Activated CD8-positive, alpha-beta memory T cell treated with anti-CD3 and anti-CD28 coated beads, Interleukin-2, amount 50 U/mL, for 48 hours (primary cell): ENCODE data around the gene PYY.
"Not testable (repeated sequence)": the region's sequence is repeated elsewhere in the genome, so short reads cannot be mapped to it uniquely, and the experiment has no call there.

Experiments used
- DNase-seq: peaks from one replicate; pipeline ENCODE4 v3.0.0-alpha.2; 2020

Gene PYY

DNA sequence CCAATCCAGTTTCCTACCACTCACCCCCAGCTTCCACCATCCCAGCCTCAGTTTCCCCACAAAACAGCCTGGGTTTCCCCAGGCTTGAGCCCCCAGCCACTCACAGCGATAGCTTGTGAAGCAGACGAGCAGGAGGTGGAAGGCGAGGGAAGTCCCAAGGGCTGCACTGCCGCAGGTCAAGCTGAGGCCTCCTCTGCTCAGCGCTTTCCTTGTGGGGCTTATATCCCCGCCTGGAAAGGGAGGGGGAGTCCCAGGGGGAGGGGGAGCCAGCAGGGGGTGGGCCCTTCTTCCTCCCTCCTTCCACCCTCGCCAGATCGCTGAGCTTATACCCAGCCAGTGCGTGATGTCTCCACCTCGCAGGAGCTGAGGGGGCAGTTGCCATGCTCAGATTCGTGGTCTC, at the start of gene PYY:
PYY (minus strand) TSS at position 195 of the 400 bp plus-strand sequence. CDS start 457 bp downstream, outside the sequence.
- no peak for DNase-seq

DNA sequence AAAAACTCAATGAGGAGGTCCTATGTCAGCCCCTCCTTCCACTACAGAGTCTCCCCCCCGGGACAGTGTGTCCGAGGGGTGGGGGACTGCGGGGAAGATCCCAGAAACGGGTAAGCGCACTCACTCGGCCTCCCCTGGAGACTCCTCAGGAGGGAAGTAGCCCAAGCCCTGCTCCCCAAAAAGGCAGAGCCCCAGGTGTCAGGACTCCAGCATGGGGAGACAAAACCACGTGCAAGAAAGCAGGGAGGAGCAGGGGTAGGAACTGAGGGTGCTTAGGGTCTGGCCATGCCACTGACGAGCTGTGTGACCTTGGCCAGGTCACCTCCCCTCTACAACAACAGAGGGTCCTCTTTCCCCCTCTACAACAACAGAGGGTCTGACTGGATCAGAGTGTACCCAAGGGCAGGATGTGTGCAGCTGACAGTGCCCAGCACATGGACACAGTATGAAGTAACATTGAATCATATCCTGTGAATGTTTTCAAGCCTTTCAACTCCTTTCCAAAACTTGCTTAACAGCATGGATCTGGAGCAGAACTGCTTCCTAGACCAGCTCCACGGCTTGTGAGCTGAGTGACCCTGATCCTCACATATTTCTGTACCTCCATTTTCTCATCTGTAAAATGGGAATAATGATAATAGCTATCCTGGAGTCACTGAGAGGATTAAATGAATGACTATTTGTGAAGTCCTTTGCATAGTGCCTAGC, 48.6 kb upstream of the PYY start:
- DNase-seq = no peak

DNA sequence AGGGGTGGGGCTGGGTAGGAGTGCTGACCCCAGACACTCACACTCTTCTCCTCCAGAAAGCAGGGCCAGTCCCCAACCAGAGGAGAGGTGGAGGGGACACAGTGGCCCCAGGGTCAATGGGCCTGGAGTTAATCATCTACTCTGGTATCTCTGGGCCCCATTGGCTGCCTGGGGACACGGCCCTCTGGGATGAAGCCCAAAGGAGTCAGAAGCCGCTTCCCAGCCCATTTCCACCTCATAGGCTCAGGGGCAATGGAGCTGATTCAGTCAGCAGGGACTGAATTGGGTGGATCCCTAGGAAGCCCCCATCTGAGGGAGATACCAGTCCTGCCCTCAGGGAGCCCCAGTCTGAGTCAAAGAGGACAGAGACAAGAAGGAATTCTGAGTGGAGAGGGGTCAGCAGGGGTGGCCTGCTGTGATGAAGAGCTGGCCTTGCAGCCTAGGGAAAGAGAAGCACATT, 47.8 kb upstream of the PYY start:
- no peak for DNase-seq

DNA sequence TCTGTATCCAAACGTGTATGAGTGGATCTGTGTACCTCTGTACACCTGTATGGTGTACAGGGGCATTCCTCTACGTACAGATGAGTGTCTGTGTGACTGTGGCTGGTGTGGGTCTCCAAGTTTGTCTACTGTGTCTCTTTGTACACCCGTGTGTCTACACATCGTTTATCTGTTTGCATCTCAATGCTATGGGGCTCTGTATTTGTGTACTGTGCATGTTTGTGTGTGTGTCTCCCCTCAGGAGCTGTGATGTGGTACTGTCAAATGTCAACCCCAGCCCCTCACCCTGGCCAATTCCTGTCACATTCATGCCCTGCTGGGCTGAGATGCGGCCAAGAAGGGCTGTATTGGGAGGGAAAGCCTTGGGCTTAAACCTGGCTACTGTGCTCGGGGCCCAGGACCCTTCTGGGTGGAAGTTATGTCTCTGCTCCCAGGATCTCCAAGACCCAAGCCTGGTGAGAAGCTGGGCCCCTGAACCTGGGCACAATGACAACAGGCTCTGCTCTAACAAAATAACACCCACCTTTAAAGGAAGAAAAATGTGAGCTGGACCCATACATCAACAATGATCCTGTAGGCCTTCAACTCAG, 47.2 kb upstream of the PYY start:
- DNase-seq = no peak

DNA sequence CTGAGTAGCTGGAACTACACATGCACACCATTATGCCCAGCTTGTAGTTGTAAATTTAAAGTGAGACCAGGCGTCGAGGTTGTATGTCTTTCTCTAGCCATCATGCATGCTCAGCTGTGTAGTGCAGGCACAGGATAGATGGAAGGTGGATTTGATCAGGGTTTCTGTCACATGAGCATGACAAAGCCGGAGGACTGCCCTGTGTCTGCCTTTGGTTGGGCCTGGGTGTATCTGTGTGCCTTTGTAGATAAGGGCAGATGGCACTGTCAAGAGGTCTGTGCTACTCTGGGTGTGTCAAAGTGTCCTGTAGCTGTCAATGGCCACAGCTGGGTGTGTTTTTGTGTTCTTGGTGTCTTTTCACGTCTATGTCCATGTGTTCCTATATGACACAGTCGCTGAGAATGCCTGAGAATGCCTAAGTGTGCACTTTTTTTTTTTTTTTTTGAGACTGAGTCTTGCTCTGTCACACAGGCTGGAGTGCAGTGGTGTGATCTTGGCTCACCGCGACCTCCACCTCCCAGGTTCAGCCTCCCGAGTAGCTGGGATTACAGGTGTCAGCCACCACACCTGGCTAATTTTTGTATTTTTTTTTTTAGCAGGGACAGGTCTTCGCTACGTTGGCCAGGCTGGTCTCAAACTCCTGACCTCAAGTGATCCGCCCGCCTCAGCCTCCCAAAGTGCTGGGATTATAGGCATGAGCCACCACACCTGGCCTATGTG, 46.6 kb upstream of the PYY start:
- DNase-seq = no peak

DNA sequence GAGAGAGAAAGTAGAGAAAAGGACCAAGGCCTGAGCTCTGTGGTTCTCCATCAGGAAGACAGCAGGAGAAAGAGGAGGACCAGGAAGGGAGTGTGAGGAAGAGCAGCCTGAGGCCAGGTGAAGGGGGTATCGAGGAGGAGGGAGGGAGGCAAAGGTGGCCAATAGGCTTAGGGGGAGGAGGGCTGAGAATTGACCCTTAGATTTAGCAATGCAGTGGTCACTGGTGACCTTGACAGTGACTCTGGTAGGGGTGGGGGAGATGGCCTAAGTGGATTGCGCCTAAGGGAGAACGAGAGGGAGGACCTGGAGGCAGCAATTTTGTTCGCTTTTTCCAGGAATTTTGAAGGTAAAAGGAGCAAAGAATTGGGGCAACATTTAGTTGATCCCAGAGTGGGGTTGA, 45.3 kb upstream of the PYY start:
- DNase-seq = no peak

DNA sequence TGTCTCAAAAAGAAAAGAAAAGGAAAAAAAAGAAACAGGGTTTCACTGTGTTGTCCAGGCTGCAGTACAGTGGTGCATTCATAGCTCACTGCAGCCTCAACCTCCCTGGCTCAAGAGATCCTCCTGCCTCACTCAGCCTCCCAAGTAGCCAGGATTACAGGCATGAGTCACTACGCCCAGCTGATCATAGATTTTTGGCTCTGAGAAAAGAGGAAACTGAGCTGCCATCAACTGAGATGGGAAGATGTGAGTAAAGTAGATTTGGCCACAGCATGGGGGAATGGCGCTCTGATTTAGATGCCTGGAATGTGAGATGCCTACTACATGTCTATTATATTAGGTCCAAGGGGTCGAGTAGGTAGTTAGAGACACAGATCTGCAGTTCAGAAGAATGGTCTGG, 44.8 kb upstream of the PYY start:
- DNase-seq = no peak

DNA sequence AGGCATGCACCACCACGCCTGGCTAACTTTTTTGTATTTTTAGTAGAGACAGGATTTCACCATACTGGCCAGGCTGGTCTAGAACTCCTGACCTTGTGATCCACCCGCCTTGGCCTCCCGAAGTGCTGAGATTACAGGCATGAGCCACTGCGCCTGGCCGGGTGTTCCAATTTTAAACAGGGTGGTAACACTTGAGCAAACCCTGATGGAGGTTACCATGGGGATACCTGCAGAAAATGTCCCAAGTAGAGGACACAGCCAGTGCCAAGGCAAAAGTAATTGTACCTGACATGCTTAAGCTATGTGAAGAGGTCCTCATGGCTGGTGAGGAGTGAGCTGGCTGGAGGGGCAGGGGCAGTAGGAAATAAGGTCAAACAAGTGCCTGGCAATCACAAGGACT, 43.4 kb upstream of the PYY start:
- DNase-seq = not testable (repeated sequence)

DNA sequence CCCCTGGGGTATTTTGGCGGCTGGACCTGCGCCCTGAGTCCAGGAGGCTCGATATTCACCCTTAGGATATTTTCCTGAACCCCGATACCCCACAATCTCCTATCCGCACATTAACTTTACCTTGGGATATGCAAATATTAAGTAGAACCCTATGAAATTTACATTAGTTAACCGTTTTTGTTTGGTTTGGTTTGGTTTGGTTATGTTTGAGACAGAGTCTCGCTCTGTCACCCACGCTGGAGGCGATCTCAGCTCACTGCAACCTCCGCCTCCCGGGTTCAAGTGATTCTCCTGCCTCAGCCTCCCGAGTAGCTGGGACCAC, 41.4 kb upstream of the PYY start:
- no peak for DNase-seq

DNA sequence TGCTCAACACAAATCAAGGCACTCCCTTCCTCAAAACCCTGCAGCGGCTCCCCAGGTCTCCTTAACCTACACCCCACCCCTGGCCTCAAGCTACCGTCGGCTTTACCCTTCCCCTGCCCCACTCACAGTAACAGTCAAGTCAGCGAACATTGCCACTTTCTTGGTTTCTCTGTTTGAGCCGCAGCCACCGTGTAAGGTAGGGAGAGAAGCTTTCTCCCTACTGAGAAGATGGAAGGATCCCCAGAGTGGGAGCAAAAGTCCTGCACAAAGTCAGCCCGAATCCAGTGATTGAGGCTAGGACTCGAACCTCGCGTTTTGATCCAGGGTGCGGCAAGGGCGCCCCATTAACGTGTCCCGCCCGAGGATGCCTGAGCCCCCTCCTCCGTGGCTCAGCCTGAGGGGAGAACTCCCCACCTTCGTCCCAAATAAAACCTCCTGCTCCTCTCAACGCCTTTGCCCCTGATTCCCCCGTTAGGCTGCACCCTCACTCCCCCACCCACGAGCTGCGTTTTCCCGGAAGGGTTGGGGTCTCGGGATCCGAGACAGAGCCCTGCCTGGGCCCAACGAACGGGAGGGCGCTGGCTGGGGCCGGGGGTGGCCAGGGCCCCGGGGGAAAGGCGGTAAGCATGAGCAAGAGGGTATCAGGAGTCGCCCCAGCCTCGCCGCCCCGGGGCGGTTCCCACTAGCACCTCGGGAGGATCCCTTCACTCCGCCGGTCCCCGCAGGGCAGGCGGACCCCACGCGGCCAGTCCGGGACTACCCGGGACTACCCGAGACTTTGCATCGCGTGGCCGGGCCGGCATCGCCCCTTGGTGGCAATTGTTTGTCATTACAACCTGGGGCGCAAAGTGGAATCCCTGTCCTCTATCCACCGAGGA, 40.8 kb upstream of the PYY start:
- peak; percentile 88 for DNase-seq

DNA sequence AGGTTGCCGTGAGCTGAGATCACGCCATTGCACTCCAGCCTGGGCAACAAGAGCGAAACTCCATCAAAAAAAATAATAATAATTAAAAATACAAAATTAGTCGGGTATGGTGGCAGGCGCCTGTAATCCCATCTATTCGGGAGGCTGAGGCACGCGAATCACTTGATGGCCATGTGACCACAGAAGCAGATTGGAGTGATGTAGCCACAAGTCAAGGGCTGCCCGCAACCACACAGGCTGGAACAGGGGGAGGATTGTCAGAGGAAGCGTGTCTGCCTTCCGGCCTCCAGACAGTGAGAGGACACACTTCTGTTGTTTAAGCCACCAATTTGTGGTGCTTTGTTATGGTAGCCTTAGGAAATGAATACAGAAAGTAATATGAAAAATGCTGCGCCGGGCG, 38.9 kb upstream of the PYY start:
- DNase-seq = no peak

DNA sequence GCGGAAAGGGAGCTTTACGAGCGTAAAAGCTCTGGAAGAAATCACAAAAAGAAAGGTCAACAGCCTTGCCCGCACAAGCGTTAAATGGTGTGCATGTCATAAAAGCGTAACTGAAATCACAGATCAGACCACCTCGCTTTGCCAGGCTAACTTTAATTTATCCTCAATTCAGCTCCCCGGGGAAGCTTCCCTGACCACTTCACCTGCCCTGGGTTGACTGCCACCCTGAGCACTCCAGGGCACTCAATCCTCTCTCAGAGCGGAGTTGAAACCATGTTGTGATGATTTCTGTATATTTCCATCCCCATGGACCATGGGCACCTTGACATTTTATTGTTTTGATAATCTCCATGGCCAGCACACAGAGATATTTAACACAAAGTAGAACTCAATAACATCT, 34.6 kb upstream of the PYY start:
- DNase-seq = no peak

DNA sequence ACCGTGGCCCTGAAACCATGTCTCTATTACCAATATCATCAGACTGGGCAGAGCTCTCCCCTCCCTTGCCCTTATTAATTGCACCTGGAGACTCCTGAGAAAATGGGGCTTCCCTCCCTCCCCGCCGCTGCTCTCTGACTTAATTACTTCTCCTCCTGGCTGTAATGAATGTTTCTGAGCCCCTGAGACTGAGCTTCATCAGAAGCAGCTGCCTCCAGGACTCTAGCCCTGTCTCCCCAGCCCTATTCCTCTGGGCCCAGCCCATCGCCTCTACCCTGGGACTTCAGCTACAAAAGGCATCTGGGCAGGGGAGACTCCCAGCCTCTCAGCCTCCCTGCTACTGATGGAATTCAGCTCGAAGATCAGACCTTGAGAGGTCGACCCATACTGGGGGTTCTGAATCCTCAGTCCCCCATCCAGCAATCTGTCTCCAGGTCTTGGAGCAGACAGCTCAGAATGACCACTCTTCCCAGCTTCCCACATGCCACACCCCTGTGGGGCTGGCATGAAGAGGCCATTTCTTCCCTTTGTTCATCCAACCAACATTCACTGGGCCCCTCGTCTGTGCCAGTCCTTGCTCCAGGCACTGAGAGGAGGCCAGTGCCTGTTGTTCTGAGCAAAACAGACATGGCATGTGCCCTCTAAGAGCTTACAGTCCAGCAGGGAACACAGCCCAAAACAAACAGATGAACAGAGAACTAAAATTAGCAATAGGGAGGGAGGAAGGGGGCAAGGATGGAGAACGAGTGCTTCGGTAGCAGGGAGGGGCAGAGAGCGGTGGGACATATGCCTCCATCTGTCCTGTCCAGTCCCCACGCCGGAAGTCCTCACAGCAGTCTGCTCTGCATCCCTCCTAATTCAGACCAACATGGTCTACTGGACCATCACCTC, 33.6 kb upstream of the PYY start:
- DNase-seq = no peak

DNA sequence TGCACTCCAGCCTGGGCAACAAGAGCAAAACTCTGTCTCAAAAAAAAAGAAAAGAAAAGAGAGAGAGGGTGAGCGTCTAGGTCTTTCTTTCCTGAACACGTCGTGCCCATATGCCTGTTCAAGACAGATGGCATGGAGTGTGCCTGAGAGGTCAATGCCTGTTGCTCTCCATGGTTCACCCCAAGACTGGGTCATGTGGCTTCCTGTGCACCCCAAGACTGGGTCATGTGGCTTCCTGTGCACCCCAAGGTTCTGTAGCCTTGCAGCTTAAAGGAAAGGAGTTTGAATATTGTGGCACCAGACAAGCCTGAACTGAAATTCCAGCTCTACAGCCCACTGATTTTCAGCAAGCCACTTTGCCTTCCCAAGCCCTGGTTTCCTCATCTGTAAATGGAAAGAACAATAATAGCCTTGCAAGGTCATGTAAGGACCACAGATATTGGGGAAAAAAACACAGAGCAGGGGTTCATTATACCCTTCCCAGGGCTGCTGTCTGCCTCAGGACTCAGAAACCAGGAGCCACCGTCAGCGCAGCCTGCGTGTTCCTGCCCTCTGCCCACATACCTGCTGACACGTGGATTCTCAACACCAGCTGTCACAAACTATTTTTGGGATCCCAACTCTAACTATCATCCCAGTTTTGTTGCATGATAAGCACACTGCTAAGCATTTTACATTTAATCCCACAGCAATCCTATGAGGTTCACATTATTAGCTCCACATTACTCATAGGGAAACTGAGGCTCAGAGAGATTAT, 32.7 kb upstream of the PYY start:
- DNase-seq = no peak

DNA sequence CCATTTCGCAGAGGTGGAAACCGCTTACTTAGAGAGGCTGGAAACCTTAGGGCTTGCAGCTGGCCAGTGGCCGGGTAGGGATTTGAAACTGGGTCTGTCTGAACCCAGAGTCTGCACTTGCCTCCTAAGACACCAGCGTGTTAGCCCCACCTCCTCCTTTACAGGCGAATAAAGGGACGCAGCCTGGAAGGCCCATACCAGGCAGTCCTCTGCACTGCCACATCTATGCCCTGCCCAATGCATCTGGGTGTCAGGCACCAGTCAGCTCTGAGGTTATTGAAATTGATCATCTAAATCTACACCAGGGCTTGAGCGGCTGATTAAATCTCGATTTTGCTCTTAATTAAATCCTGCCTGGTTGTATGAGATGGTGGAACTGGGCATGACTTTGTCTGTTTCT, 30.8 kb upstream of the PYY start:
- no peak for DNase-seq

DNA sequence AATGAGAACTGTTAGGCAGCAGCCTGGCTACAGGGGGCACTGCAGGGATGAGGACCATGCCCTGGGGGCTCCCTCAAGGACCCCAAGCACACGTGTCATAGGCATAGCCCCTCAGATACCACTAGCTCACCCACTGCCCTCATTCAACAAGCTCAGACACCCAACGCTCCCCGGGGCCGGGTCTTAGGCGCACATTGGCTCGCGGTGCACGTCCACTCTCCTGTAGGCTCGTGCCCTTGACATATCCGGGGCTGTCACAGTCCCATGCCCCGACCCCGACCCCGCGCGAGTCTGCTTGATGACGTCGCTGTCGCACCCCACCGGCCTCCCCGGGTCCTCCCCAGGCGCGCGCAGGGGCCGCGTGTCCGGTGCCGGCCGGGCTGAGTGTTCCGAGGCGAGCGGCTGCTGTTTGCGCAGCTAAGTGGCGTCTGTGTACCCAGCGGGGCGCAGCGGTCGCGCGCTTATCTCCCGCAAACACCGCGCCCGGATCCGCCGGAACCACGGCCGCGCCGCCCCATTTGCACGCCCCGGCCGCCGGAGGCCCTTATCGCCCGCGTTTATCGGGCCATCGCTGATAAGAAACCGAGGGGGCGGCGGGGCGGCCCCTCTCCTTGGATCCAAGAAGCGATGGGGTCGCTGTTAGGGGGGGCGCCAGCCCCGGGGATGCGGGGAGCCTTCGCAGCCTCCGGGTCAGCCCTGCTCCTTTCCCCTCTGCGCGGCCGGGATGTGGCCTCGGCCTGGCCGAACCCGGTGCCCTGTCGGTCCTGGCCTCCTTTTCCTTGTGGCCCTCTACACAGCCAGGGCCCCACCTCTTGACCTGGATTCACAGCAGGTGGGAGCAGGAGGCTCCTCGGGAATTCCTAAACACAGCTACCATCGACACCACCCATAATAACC, 30.0 kb upstream of the PYY start:
- DNase-seq = no peak

DNA sequence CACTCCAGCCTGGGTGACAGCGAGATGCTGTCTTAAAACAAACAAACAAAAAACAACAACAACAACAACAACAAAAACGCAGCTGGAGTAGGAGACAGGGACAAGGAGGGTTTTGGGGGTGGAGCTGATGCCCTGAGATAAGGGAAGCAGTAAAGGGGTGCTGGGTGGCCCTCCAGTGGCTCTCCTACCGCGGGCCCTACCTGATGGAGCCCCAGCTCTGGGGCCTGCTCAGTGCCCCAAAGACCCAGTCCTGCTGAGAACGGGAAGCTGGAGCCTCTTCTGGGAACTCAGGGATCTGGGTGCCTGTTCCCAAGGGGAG, 29.4 kb upstream of the PYY start:
- DNase-seq = no peak

DNA sequence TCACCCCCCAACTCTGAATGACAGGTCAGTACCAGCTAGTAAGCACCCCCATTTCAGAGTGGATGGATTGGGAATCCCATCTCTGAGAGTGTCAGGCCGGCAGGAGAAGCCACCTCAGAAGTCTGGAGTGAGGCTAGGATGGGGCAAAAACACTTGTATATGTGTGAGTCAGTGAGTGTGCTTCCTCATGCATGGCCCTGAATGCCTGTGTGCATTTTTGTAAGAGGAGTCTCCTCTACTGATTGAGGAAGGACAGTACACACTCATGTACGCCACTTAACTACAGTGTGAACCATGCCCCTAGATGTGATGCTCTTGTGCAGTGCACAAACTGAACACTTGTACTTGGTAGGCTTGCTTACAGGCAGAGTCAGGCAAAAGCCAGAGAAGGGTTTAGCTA, 28.4 kb upstream of the PYY start:
- no peak for DNase-seq

DNA sequence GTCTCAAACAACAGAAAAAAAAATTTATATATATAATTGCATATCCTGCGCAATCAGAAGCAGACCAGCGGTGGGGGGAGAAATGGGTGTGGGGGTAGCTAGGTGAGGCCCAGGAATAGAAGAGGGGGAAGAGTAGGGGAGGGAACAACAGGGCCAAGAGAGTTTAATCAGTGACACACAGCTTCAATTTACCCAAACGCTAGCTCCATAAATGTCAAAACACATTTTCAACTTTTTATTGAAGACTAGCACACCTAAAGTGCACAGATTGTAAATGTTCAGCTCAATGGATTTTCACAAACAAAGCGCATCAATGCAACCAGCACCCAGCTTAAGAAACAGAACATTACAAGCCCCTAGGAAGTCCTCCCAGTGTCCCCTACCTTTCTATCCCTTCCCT, 25.9 kb upstream of the PYY start:
- DNase-seq = no peak

DNA sequence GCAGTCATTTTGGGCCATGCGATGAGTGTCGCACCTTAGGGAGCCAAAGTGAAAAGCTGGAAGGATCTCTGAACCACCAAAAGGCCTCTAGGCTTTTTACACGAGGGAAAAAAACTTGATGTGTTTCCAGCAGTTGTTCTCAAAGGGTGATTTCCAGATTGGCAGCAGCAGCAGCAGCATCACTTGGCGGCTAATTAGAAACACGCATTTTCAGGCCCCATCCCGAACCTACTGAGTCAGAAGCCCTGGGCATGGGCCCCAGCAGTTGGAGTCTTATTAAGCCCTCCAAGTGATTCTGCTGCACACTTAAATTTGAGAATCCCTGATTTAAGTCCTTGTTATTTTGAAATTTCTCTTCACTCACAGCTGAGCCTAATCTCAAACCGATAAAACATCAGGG, 25.3 kb upstream of the PYY start:
- DNase-seq = no peak

DNA sequence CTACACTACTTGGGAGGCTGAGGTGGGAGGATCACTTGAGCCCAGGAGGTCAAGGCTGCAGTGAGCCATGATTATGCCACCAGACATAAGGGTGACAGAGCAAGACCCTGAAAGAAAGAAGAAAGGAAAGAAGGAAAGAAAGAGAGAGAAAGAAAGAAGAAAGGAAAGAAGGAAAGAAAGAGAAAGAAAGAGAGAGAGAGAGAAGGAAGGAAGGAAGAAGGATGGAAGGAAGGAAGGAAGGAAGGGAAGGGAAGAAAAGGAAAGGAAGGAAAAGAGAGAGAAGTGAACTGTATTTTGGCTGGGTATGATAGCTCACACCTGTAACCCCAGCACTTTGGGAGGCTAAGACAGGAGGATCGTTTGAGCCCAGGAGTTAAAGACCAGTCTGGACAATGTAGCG, 24.3 kb upstream of the PYY start:
- DNase-seq = no peak
